ENCODE measurements around the gene LRIT3.

DNA sequence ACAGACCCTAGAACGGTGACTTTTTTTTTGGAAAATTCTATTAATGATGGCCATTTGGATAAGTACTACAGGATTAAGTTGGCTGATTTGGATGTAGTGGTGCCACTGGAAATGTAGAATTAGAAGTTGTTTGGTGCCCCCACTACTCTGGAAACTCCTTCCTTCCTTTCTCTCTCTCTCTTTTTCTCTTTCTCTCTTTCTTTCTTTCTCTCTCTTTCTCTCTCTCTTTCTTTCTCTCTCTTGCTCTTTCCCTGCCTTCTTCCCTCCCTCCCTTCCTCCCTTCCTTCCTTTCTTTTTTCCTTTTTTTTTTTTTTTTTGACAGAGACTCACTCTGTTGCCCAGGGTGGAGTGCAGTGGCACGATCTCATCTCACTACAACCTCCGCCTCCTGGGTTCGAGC lies 29.6 kb upstream of the LRIT3 start:
- TF ChIP-seq, protein P1, sequence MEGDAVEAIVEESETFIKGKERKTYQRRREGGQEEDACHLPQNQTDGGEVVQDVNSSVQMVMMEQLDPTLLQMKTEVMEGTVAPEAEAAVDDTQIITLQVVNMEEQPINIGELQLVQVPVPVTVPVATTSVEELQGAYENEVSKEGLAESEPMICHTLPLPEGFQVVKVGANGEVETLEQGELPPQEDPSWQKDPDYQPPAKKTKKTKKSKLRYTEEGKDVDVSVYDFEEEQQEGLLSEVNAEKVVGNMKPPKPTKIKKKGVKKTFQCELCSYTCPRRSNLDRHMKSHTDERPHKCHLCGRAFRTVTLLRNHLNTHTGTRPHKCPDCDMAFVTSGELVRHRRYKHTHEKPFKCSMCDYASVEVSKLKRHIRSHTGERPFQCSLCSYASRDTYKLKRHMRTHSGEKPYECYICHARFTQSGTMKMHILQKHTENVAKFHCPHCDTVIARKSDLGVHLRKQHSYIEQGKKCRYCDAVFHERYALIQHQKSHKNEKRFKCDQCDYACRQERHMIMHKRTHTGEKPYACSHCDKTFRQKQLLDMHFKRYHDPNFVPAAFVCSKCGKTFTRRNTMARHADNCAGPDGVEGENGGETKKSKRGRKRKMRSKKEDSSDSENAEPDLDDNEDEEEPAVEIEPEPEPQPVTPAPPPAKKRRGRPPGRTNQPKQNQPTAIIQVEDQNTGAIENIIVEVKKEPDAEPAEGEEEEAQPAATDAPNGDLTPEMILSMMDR (IDR thresholded peaks at IDR 0.05), result no peak
- no peak for TF ChIP-seq EZH2 (IDR thresholded peaks at IDR 0.05)
